Vagina (tissue), 2 donors: ENCODE results near the gene TMED10. TPM values are rescaled to one million over a fixed set of nuclear protein-coding genes. Genes with fewer than 3 reads are reported as not detected.

ENCODE experiments used
- DNase-seq, 2 donors: peaks; one replicate each; pipeline ENCODE4 v3.0.0-alpha.2; 2017; ENCODE audit errors: extremely low spot score in 2 of 2
- H3K27ac ChIP-seq: fragments of 200-600 bp; sonication (generic); one replicate; pipeline ENCODE4 v1.5.1; 2019
- H3K27me3 ChIP-seq: fragments of 200-600 bp; sonication (generic); one replicate; pipeline ENCODE4 v1.5.1; 2019
- H3K36me3 ChIP-seq, 2 donors: fragments of 200-600 bp; sonication (generic); one replicate each; pipeline ENCODE4 v1.5.1; 2017 to 2019
- H3K4me1 ChIP-seq: fragments of 200-600 bp; sonication (generic); one replicate; pipeline ENCODE4 v1.5.1; 2019
- H3K4me3 ChIP-seq, 2 donors: fragments of 200-600 bp; sonication (generic); 1 replicate in 1 of 2; 2 replicates in 1 of 2; pipeline ENCODE4 v1.5.1; 2016 to 2019
- H3K9me3 ChIP-seq: fragments of 200-600 bp; sonication (generic); one replicate; pipeline ENCODE4 v1.5.1; 2019
- CTCF ChIP-seq, 3 experiments: fragments of 450-650 bp in 2 of 3; fragments of 200-600 bp in 1 of 3; sonication (generic) in 1 of 3; IDR thresholded peaks; one replicate each; pipeline ENCODE4 v1.5.1; 2017 to 2019; ENCODE audit warnings: antibody characterized with exemption in 3 of 3, mild to moderate bottlenecking in 2 of 3, moderate library complexity in 2 of 3
- POLR2A ChIP-seq, 2 donors: fragments of 450-650 bp; IDR thresholded peaks; one replicate each; pipeline ENCODE4 v1.6.1; 2017; ENCODE audit warnings: antibody characterized with exemption in 2 of 2, mild to moderate bottlenecking in 2 of 2, moderate library complexity in 2 of 2
- POLR2AphosphoS5 ChIP-seq, 2 donors: sonication (generic); formaldehyde crosslinking; IDR thresholded peaks; one replicate each; pipeline ENCODE4 v1.9.0; 2017; ENCODE audit warnings: antibody characterized with exemption in 2 of 2, mild to moderate bottlenecking in 2 of 2, low read depth in 1 of 2; ENCODE audit not compliant: insufficient read depth in 1 of 2
- intact Hi-C: fragments of 100-400 bp; cut with DNase I; formaldehyde crosslinking; loops from one replicate; pipeline ENCODE4 v1.15.1; 2023
- total RNA-seq: library from RNA; depleted of rRNA; stranded (reverse); fragments of >200 nt; gene quantifications from one replicate; pipeline ENCODE4 v1.2.3, GENCODE V29; 2016

TMED10 gene
- total RNA-seq, 1 donor from 2014 or later, result 249 TPM

- no peak for TF ChIP-seq CTCF (IDR thresholded peaks at IDR 0.05)
- TF ChIP-seq POLR2AphosphoS5 (IDR thresholded peaks at IDR 0.05; ENCODE audit: insufficient read depth in 1 of 2, low read depth in 1 of 2), result no peak
- TF ChIP-seq POLR2A (IDR thresholded peaks at IDR 0.05), result no peak
- Histone ChIP-seq H3K4me1 (no peaks in the 10 kb centered on the region), H3K27ac (no peak overlapping the region), H3K36me3 (peaks cover 0 to 88% of the 10 kb centered on the region in 2 donors), H3K27me3 (no peaks in the 10 kb centered on the region), H3K9me3 (no peaks in the 10 kb centered on the region), H3K4me3 (no peak overlapping the region)
- intact Hi-C loops, result no loop called here
- no peak for DNase-seq
These were observed 79.5 kb downstream of the TMED10 start for GRCh38 chr14:75096959-75097358.

GRCh38 chr14:75095690-75096089 lies 80.7 kb downstream of the TMED10 start:
- intact Hi-C loops, result no loop called here
- no peak for DNase-seq
- Histone ChIP-seq H3K36me3 (peaks cover 0 to 90% of the 10 kb centered on the region in 2 donors), H3K27ac (no peak overlapping the region), H3K4me1 (no peaks in the 10 kb centered on the region), H3K9me3 (no peaks in the 10 kb centered on the region), H3K27me3 (no peaks in the 10 kb centered on the region), H3K4me3 (no peak overlapping the region)
- TF ChIP-seq POLR2A (IDR thresholded peaks at IDR 0.05) (no peak), POLR2AphosphoS5 (IDR thresholded peaks at IDR 0.05; ENCODE audit: insufficient read depth in 1 of 2, low read depth in 1 of 2) (no peak), CTCF (IDR thresholded peaks at IDR 0.05) (no peak)

GRCh38 chr14:75094896-75095295 lies 81.5 kb downstream of the TMED10 start:
- Histone ChIP-seq H3K9me3 (no peaks in the 10 kb centered on the region), H3K27ac (no peak overlapping the region), H3K4me1 (no peaks in the 10 kb centered on the region), H3K4me3 (no peak overlapping the region), H3K27me3 (no peaks in the 10 kb centered on the region), H3K36me3 (peaks cover 0 to 85% of the 10 kb centered on the region in 2 donors)
- DNase-seq, result no peak
- no peak for TF ChIP-seq POLR2AphosphoS5 (IDR thresholded peaks at IDR 0.05; ENCODE audit: insufficient read depth in 1 of 2, low read depth in 1 of 2)
- TF ChIP-seq POLR2A (IDR thresholded peaks at IDR 0.05), result no peak
- no peak for TF ChIP-seq CTCF (IDR thresholded peaks at IDR 0.05)
- intact Hi-C loops, result loop anchor here (5.0 kb wide), 1 partner anchor 143 kb away; no protein-coding TSS in a partner anchor

- TF ChIP-seq CTCF (IDR thresholded peaks at IDR 0.05), result no peak
- no peak for TF ChIP-seq POLR2AphosphoS5 (IDR thresholded peaks at IDR 0.05; ENCODE audit: insufficient read depth in 1 of 2, low read depth in 1 of 2)
- no peak for TF ChIP-seq POLR2A (IDR thresholded peaks at IDR 0.05)
- no peak for DNase-seq
These were observed 83.7 kb downstream of the TMED10 start for GRCh38 chr14:75092698-75093097.

GRCh38 chr14:75091251-75091650 lies 85.2 kb downstream of the TMED10 start:
- H3K36me3 ChIP-seq, result peaks cover 0 to 71% of the 10 kb centered on the region in 2 donors
- intact Hi-C loops, result loop anchor here (5.0 kb wide), 1 partner anchor 139 kb away; no protein-coding TSS in a partner anchor
- DNase-seq, result no peak
- H3K27ac ChIP-seq, result no peak overlapping the region
- no peaks in the 10 kb centered on the region for H3K27me3 ChIP-seq
- no peaks in the 10 kb centered on the region for H3K4me1 ChIP-seq
- H3K9me3 ChIP-seq, result no peaks in the 10 kb centered on the region
- no peak for TF ChIP-seq POLR2AphosphoS5 (IDR thresholded peaks at IDR 0.05; ENCODE audit: insufficient read depth in 1 of 2, low read depth in 1 of 2)
- no peak for TF ChIP-seq POLR2A (IDR thresholded peaks at IDR 0.05)
- TF ChIP-seq CTCF (IDR thresholded peaks at IDR 0.05), result no peak
- H3K4me3 ChIP-seq, result no peak overlapping the region

More at GRCh38 chr14:75092698-75093097, 83.7 kb downstream of the TMED10 start:
- no peaks in the 10 kb centered on the region for H3K4me1 ChIP-seq
- no peak overlapping the region for H3K4me3 ChIP-seq
- H3K27ac ChIP-seq, result no peak overlapping the region
- intact Hi-C loops, result loop anchor here (5.0 kb wide), 1 partner anchor 140 kb away; no protein-coding TSS in a partner anchor
- no peaks in the 10 kb centered on the region for H3K9me3 ChIP-seq
- H3K36me3 ChIP-seq, result peaks cover 0 to 72% of the 10 kb centered on the region in 2 donors
- H3K27me3 ChIP-seq, result no peaks in the 10 kb centered on the region
